GM06990 (cell line): ENCODE results near the gene C17orf114.

Experiments
- DNase-seq: peaks from one replicate; pipeline ENCODE4 v3.0.0-alpha.2; 2011; ENCODE audit not compliant: insufficient read length; ENCODE audit errors: extremely low read depth
- H3K27me3 ChIP-seq: replicated peaks from 2 replicates; pipeline ENCODE4 v1.6.0; 2011; ENCODE audit warnings: low read length; ENCODE audit not compliant: control insufficient read depth, insufficient read depth
- H3K36me3 ChIP-seq: 2 replicates; pipeline ENCODE4 v1.5.1; 2011; ENCODE audit warnings: low read length; ENCODE audit not compliant: control insufficient read depth, insufficient read depth
- H3K4me3 ChIP-seq: replicated peaks from 2 replicates; pipeline ENCODE4 v1.5.1; 2011; ENCODE audit warnings: low read depth, mild to moderate bottlenecking, control low read depth, low read length
- CTCF ChIP-seq: IDR thresholded peaks from 2 replicates; pipeline ENCODE4 v1.5.1; 2011; ENCODE audit warnings: low read length, control low read depth, mild to moderate bottlenecking, inconsistent platforms; ENCODE audit not compliant: insufficient read depth, poor library complexity, severe bottlenecking

Gene C17orf114

GRCh38 chr17:4802228-4802627 lies at the start of gene C17orf114:
Gene C17orf114 (minus strand): TSS chr17:4802328.
- no peak within 1 kb of the TSS for H3K4me3 ChIP-seq
- no peak for DNase-seq
- no peaks in the 10 kb centered on the region for H3K27me3 ChIP-seq
- H3K36me3 ChIP-seq = peaks cover 12% of the 10 kb centered on the region
- TF ChIP-seq CTCF = no peak

DNA sequence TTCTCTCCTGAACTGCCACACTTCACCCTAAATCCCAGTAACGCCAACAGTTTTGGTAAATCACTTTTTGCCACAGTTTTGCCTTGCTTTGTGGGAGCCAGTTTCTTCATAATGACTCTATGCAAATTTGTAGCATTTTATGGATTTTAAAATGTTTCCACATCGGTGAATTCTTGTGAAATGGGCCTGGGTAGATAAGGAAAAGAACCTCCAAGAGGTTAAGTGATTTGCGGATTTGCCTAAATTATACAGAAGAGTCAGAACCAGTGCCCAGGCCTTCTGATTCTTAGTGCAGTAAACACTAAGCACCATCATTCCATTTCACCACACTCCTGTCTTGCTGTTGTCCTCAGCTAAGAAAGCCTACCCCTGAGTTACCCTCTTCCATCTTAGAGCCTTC lies 49.0 kb upstream of the C17orf114 start:
- Histone ChIP-seq H3K36me3 (no peaks in the 10 kb centered on the region; the same call in 1 of the 2 replicates), H3K4me3 (no peak overlapping the region), H3K27me3 (no peaks in the 10 kb centered on the region)
- no peak for DNase-seq
- TF ChIP-seq CTCF = no peak

DNA sequence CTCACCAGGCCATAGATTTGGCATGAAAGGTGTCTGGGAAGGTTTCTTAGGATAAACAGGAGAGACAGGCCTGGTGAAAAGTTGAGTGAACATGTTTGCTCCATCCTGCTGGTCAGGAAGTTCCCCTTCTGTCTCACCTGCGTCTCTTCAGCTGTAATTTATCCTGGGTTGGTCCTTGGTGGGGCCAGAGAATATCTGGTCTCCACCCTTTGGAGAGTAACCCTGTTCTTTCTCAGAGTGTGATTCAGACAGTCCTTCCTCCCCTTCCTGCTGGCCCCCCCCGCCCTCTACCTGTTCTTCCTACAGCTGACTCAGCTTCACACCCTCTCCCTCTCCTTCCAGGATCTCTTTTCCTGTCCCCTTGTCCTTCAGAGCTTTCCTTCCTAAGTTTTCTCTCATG lies 48.1 kb upstream of the C17orf114 start:
- TF ChIP-seq CTCF = no peak
- no peak for DNase-seq
- Histone ChIP-seq H3K27me3 (no peaks in the 10 kb centered on the region), H3K4me3 (no peak overlapping the region), H3K36me3 (no peaks in the 10 kb centered on the region; the same call in 1 of the 2 replicates)

DNA sequence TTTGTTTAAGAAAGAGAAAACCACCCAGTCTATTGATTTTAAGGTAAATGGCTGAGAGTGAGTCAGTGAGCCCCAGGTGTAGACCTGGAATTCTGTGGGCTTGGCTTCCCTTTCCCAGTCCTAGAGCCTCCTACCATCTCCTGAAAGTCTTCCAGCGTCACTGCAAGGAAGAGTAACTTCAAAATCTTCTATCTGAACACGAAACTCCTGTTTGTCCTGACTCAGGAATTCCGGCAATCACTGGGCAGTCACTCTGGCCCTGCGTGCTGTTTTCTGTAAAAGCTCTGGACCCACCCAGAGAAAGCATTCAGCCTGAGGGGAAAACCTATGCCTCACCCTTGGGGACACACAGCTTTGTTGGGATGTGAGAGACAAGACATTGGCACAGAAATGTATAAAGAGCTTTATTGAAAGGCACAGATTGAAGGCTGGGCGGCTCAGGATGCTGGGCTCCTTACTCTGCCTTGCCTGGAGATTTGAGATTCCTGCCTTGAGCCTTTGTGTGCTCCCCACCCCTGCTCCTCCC lies 46.9 kb upstream of the C17orf114 start:
- DNase-seq = no peak
- Histone ChIP-seq H3K36me3 (no peaks in the 10 kb centered on the region; the same call in 1 of the 2 replicates), H3K4me3 (no peak overlapping the region), H3K27me3 (no peaks in the 10 kb centered on the region)
- TF ChIP-seq CTCF = no peak

DNA sequence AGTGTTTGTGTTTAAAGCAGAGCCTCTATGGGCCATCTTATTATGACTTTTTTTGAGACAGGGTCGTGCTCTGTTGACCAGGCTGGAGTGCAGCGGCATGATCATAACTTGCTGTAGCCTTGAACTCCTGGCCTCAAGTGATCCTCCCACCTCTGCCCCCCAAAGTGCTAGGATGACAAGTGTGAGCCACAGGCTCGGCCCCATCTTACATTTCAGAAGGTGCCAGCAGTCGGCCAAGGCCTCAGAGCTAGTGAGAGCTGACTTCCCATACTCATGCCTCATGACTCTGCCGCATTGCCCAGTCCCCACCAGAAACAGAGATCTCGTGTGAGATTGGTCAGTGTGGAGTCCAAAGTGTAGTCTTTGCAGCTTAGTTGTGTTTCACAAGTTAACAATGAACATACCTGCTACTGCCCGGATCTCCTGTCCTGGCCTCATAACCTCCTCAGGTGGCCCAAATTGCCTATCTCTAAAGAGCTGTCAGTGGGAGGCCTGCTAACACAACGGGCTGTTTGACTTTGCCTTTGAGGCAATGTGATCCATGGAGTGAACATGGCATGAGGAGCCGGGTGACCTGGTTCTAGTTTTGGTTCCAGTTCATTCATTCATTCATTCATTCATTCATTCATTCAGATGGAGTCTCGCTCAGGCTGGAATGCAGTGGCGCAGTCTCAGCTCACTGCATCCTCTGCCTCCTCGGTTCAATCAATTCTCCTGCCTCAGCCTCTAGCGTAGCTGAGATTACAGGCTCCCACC lies 44.7 kb upstream of the C17orf114 start:
- TF ChIP-seq CTCF = no peak
- no peak for DNase-seq
- H3K36me3 ChIP-seq = no peaks in the 10 kb centered on the region

DNA sequence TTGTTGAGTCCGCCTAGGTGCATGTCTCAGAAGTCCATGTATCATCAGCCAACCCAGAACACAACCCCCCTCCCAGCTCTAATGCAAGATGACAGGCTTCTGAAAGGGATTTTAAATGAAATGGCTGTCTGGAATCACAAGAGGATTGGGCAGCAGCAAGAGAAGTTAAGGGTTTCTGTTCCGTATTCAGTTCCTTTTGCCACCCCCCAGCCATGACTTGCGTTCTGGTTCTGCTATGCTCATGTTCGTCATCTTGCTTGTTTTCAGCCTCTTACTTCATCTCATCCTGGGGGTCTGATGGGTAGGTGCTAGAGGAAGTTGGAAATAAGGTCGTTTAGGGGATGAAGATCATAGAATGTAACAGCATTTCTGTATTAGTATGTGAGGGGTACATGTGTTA lies 43.0 kb upstream of the C17orf114 start:
- DNase-seq = no peak
- TF ChIP-seq CTCF = no peak
- no peaks in the 10 kb centered on the region for H3K27me3 ChIP-seq
- H3K36me3 ChIP-seq = no peaks in the 10 kb centered on the region; the same call in none of the 2 replicates
- no peak overlapping the region for H3K4me3 ChIP-seq

More for the DNA sequence above, 44.7 kb upstream of the C17orf114 start:
- Histone ChIP-seq H3K27me3 (no peaks in the 10 kb centered on the region), H3K4me3 (no peak overlapping the region)
